Stimulated activated naive B cell treated with anti-CD40 and anti-IgM and Interleukin-4, amounts not matched to agents 10 μg/mL and 1 μg/mL and 100 μg/mL, for 72 hours (primary cell): ENCODE results near the gene SPTBN5.
A peak's percentile ranks its signal among the peaks of the same experiment; 100 is the strongest.

Source experiments
- ATAC-seq, 2 donors: fragments of 150-1000 bp; cut with Tn5 transposase; replicated peaks; 2 replicates each; pipeline ENCODE4 v1.10.0; 2021; ENCODE audit warnings: moderate library complexity in 1 of 2
- DNase-seq: peaks from one replicate; pipeline ENCODE4 v3.0.0; 2021
- H3K27ac Mint-ChIP-seq: one replicate; pipeline ENCODE4 v1.8.0; 2022; ENCODE audit warnings: mild to moderate bottlenecking, mixed read lengths
- H3K27me3 Mint-ChIP-seq, 2 donors: one replicate each; pipeline ENCODE4 v1.8.0; 2022; ENCODE audit warnings: mixed read lengths in 2 of 2
- H3K36me3 Mint-ChIP-seq, 2 donors: one replicate each; pipeline ENCODE4 v1.8.0; 2022; ENCODE audit warnings: mixed read lengths in 2 of 2, mild to moderate bottlenecking in 1 of 2
- H3K4me1 Mint-ChIP-seq, 2 donors: one replicate each; pipeline ENCODE4 v1.8.0; 2022; ENCODE audit warnings: mixed read lengths in 2 of 2, mild to moderate bottlenecking in 1 of 2
- H3K4me3 Mint-ChIP-seq, 2 donors: one replicate each; pipeline ENCODE4 v1.8.0; 2022; ENCODE audit warnings: mild to moderate bottlenecking in 2 of 2, mixed read lengths in 2 of 2, moderate library complexity in 1 of 2
- H3K9me3 Mint-ChIP-seq, 2 donors: one replicate each; pipeline ENCODE4 v1.8.0; 2022; ENCODE audit warnings: mixed read lengths in 2 of 2, mild to moderate bottlenecking in 1 of 2

Gene SPTBN5

DNA sequence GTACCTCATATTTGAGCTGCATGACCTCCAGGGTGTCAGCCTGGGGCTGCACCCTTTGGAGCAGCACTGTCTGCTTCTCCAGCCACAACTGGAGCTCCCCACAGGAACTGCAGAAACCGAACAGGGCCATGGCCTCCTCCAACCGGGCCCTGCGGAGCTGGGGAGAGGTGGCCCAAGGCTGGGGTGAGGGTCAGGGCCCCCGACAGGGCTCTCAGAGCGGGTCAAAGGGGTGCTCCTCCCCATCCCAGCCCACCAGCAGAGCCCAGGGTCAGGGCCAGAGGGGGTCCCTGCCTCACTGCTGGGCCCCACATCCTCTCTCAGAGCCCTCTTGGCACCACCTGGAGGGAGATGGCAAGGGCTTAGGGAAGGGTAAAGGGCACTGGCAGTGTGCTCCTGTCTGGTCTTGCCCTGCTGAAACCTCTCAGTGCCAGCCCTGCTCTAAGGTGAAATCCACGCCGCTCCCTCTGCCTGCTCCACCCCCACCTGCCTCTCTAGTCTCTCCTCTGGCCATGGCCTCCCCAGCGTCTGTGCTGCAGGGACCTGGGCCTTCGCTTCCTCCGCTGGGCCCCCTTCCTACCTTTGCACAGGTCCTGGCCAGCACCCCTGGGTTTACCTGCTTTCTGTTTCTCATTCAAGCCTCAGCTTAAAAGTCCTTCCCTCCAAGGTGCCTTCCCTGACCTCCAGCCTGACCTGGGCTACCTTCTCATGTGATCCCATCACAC, 13.5 kb downstream of the SPTBN5 start:
- DNase-seq (no peak), ATAC-seq (no peak)
- Mint-ChIP-seq H3K9me3 (no peaks in the 10 kb centered on the region), H3K4me1 (peaks cover 17 to 33% of the 10 kb centered on the region in 2 donors), H3K27ac (no peak overlapping the region), H3K27me3 (peaks cover 26 to 41% of the 10 kb centered on the region in 2 donors), H3K4me3 (no peak overlapping the region), H3K36me3 (peaks cover 0 to 3% of the 10 kb centered on the region in 2 donors)

DNA sequence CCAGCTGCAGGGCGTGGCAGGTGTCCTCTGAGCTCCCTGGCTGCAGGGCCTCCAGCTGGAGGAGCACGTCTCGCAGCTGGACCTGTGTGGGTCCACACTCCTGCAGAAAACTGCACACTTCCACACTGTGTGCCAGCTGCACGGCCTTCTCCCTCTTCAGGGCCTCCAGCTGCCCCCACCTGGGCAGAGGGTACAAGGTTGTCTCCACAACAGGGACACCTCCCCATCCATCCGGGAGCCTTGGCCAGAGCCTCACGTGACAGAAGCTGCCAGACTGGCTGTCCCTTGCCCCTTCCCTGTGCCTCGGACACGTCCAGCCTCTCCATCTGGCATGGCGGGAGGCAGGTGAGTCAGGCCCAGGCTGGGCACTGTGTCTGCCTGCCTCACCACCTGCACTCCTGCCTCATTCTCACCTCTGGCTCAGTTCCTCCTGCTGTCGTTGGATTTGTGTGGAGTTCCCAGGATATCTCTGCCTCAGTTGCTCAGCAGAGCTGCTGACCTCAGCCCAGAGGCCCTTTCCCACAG, 14.5 kb downstream of the SPTBN5 start:
- Mint-ChIP-seq H3K27me3 (peaks cover 26 to 41% of the 10 kb centered on the region in 2 donors), H3K27ac (no peak overlapping the region), H3K4me3 (no peak overlapping the region), H3K9me3 (no peaks in the 10 kb centered on the region), H3K4me1 (peaks cover 16 to 34% of the 10 kb centered on the region in 2 donors), H3K36me3 (peaks cover 0 to 3% of the 10 kb centered on the region in 2 donors)
- no peak for ATAC-seq
- DNase-seq: no peak

DNA sequence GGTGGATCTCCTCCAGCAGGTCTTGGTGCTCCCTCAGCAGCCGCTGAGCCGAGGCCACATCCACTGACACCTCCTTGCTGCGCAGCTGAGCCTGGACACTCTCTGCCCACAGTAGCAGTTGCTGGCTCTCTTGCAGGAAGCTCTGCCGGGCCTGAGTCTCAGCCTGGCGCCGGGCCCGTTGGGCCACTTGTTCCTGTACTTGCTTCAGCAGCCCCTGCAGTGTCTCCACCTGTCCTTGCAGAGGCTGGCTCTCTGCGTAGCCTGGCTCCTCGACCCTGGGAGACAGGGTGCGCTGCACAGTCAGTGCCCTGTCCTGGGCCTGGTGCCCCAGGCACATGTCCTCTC, 15.5 kb downstream of the SPTBN5 start:
- no peak overlapping the region for H3K27ac Mint-ChIP-seq
- H3K9me3 Mint-ChIP-seq: no peaks in the 10 kb centered on the region
- peaks cover 15 to 31% of the 10 kb centered on the region in 2 donors for H3K4me1 Mint-ChIP-seq
- peaks cover 0 to 3% of the 10 kb centered on the region in 2 donors for H3K36me3 Mint-ChIP-seq
- no peak overlapping the region for H3K4me3 Mint-ChIP-seq
- DNase-seq: no peak
- H3K27me3 Mint-ChIP-seq: peaks cover 28 to 41% of the 10 kb centered on the region in 2 donors
- ATAC-seq: no peak

- peaks cover 13 to 25% of the 10 kb centered on the region in 2 donors for H3K4me1 Mint-ChIP-seq
- H3K27me3 Mint-ChIP-seq: peaks cover 33 to 41% of the 10 kb centered on the region in 2 donors
- no peak for ATAC-seq
- no peak overlapping the region for H3K4me3 Mint-ChIP-seq
- no peak for DNase-seq
- peaks cover 0 to 3% of the 10 kb centered on the region in 2 donors for H3K36me3 Mint-ChIP-seq
- H3K27ac Mint-ChIP-seq: no peak overlapping the region
- no peaks in the 10 kb centered on the region for H3K9me3 Mint-ChIP-seq
These were observed 16.1 kb downstream of the SPTBN5 start for GRCh38 chr15:41877631-41878354.

DNA sequence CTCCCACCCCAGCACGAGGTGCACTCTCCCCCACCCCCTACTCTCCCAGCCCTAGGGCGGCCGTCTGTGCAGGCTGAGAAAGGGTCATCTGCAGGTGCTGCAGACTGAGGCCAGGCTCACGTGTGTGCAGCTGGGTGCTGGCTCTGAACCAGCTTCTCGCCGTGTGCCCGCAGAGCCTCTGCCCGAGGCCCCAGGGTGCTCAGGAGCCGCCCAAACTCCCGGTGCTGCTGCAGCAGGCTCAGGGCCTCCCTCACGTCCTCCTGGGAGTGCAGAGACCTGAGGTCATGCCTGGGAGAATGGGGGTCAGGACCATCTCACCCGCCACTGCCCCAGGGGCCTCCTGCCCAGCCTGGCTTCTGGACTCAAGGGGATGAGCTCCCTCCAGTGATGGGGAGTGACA, 17.2 kb downstream of the SPTBN5 start:
- peaks cover 34 to 35% of the 10 kb centered on the region in 2 donors for H3K27me3 Mint-ChIP-seq
- no peak for DNase-seq
- H3K27ac Mint-ChIP-seq: no peak overlapping the region
- no peak overlapping the region for H3K4me3 Mint-ChIP-seq
- H3K9me3 Mint-ChIP-seq: no peaks in the 10 kb centered on the region
- no peak for ATAC-seq
- peaks cover 16 to 19% of the 10 kb centered on the region in 2 donors for H3K4me1 Mint-ChIP-seq
- peaks cover 0 to 3% of the 10 kb centered on the region in 2 donors for H3K36me3 Mint-ChIP-seq

DNA sequence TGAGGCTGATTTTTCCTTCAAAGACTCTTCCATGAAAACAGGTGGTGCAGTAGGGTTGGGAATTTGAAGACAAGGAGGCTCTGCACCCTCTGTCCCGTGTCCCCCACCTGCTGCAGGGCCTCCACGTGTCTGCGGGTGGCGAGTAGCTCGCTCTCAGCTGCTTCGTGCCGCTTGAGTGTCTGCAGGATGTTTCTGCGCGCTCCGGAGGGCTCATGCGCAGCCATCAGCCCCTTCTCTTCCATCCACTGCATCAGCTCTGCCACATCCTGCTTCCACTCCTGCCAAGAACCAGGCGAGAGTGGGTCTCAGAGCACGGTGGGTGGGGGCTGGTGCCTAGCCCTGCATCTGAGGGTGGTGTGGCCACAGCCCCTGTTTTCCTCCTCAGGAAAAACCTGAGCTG, 17.8 kb downstream of the SPTBN5 start:
- H3K36me3 Mint-ChIP-seq: no peaks in the 10 kb centered on the region
- H3K27me3 Mint-ChIP-seq: peaks cover 28 to 29% of the 10 kb centered on the region in 2 donors
- no peak for DNase-seq
- peaks cover 10 to 13% of the 10 kb centered on the region in 2 donors for H3K4me1 Mint-ChIP-seq
- no peak overlapping the region for H3K4me3 Mint-ChIP-seq
- no peaks in the 10 kb centered on the region for H3K9me3 Mint-ChIP-seq
- H3K27ac Mint-ChIP-seq: no peak overlapping the region
- peak; percentile 21 to 56 for ATAC-seq

DNA sequence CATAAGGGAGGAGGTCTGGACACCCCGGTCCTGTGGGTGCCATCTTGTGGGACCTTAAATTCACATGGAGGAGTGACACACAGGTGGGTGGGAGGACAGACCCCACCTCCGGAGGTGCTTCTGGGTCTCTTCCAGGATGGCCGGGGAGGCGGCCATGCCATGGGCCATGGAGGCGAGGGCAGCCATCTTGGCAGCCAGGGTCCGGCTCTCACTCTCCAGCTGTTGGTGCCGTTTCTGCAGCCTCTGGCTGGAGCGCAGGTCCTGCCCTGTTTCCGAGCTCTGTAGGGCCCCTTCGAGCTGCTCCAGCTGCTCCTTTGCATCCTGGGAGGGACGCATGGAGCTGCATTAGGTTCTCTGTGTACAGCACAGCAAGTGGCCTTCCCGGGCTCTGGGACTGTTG, 19.1 kb downstream of the SPTBN5 start:
- DNase-seq: no peak
- Mint-ChIP-seq H3K9me3 (no peaks in the 10 kb centered on the region), H3K27me3 (peaks cover 16 to 20% of the 10 kb centered on the region in 2 donors), H3K4me1 (peaks cover 10 to 11% of the 10 kb centered on the region in 2 donors), H3K4me3 (no peak overlapping the region), H3K27ac (no peak overlapping the region), H3K36me3 (no peaks in the 10 kb centered on the region)
- no peak for ATAC-seq

DNA sequence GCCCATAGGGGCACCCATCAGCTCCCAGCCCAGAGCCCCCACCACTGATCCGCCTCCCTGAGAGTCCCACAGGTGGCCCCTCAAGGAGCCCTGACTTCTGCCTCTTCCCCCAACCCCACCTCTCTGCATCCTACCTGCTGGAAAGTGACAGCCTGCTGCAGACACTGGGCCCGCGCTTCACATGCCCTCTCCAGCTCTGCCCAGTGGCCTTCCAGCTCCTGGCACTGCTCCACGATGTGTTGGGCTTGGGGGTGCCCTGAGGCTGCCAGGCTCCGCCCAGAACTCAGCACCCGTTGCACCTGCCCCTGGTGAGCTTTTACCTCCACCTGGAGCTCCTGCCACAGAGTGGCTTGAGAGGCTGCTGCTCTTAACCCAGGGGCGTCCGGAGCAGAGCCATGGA, 20.1 kb downstream of the SPTBN5 start:
- Mint-ChIP-seq H3K27me3 (peaks cover 6 to 14% of the 10 kb centered on the region in 2 donors), H3K4me1 (peaks cover 8 to 11% of the 10 kb centered on the region in 2 donors), H3K36me3 (no peaks in the 10 kb centered on the region), H3K4me3 (no peak overlapping the region), H3K9me3 (no peaks in the 10 kb centered on the region), H3K27ac (no peak overlapping the region)
- DNase-seq (no peak), ATAC-seq (no peak)

GRCh38 chr15:41872166-41872747, 21.6 kb downstream of the SPTBN5 start:
- Mint-ChIP-seq H3K27me3 (peaks cover 6 to 14% of the 10 kb centered on the region in 2 donors), H3K4me3 (no peak overlapping the region), H3K9me3 (no peaks in the 10 kb centered on the region), H3K4me1 (peaks cover 7 to 11% of the 10 kb centered on the region in 2 donors), H3K36me3 (no peaks in the 10 kb centered on the region), H3K27ac (no peak overlapping the region)
- ATAC-seq (no peak), DNase-seq (no peak)

GRCh38 chr15:41871175-41871905, 22.5 kb downstream of the SPTBN5 start:
- Mint-ChIP-seq H3K9me3 (no peaks in the 10 kb centered on the region), H3K4me3 (no peak overlapping the region), H3K27me3 (peaks cover 5 to 14% of the 10 kb centered on the region in 2 donors), H3K27ac (no peak overlapping the region), H3K4me1 (peaks cover 7 to 11% of the 10 kb centered on the region in 2 donors), H3K36me3 (no peaks in the 10 kb centered on the region)
- ATAC-seq: no peak
- DNase-seq: no peak

DNA sequence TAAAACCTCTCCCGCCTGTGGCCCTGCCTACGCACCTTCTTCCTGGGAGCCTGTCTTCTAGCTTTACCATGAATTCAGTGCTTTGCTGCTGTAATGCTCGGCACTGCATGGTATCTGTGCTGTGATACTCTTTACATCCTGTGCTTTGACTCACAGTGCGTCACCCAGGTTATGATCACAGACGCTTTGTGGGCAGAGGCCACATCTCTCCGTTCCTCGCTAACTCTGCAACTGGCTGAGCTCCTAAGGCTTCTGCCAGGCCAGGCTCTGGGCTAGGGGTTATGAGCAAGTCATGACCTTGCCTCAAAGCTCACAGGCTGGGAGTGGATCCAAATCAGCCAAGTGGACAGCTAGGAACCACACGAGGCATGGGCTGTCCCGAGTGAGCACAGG, 23.2 kb downstream of the SPTBN5 start:
- Mint-ChIP-seq H3K27ac (no peak overlapping the region), H3K9me3 (no peaks in the 10 kb centered on the region), H3K4me3 (no peak overlapping the region), H3K36me3 (no peaks in the 10 kb centered on the region), H3K27me3 (peaks cover 0 to 14% of the 10 kb centered on the region in 2 donors), H3K4me1 (peaks cover 3 to 4% of the 10 kb centered on the region in 2 donors)
- ATAC-seq (no peak), DNase-seq (no peak)

GRCh38 chr15:41869770-41870688, 23.8 kb downstream of the SPTBN5 start:
- no peaks in the 10 kb centered on the region for H3K9me3 Mint-ChIP-seq
- no peak overlapping the region for H3K27ac Mint-ChIP-seq
- H3K4me3 Mint-ChIP-seq: no peak overlapping the region
- DNase-seq (no peak), ATAC-seq (no peak)
- H3K27me3 Mint-ChIP-seq: peaks cover 0 to 14% of the 10 kb centered on the region in 2 donors
- H3K4me1 Mint-ChIP-seq: peaks cover 0 to 3% of the 10 kb centered on the region in 2 donors
- H3K36me3 Mint-ChIP-seq: no peaks in the 10 kb centered on the region

DNA sequence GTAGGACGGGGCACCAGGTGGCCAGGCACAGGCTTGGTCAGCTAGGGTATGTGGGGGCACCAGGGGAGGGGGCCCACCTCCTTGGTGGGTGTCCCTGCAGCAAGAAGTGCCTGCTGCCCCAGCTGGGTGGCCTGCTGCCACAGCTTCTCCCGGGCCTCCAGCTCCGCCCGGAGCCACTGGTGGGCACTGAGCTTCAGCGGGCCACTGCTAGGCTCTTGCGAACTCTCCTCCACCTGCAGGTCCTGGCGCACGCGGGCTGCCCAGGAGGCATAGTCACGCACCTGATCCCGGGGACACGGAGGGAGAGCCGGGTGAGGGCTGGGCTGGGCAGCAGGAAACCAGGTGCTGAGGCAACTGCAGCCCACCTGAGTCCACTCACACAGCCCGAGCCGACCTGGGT, 25.5 kb downstream of the SPTBN5 start:
- no peaks in the 10 kb centered on the region for H3K36me3 Mint-ChIP-seq
- no peaks in the 10 kb centered on the region for H3K9me3 Mint-ChIP-seq
- peaks cover 0 to 3% of the 10 kb centered on the region in 2 donors for H3K4me1 Mint-ChIP-seq
- no peak overlapping the region for H3K27ac Mint-ChIP-seq
- no peak overlapping the region for H3K4me3 Mint-ChIP-seq
- peaks cover 0 to 11% of the 10 kb centered on the region in 2 donors for H3K27me3 Mint-ChIP-seq
- no peak for DNase-seq
- ATAC-seq: no peak
